Thyroid gland (tissue), 4 donors: ENCODE measurements around the gene DOCK2. TPM values are rescaled to one million over a fixed set of nuclear protein-coding genes. Genes with fewer than 3 reads are reported as not detected.
A peak's percentile ranks its signal among the peaks of the same experiment; 100 is the strongest.

ENCODE experiments used
- DNase-seq, 2 donors: peaks; one replicate each; pipeline ENCODE4 v3.0.0-alpha.2; 2019
- H3K27ac ChIP-seq, 3 donors: fragments of 200-600 bp; sonication (generic); 1 replicate in 2 of 3; 2 replicates in 1 of 3; pipeline ENCODE4 v1.5.1; 2016 to 2019; ENCODE audit warnings: mild to moderate bottlenecking in 1 of 3, moderate library complexity in 1 of 3
- H3K27me3 ChIP-seq: fragments of 200-600 bp; sonication (generic); one replicate; pipeline ENCODE4 v1.5.1; 2019
- H3K36me3 ChIP-seq, 2 donors: fragments of 200-600 bp; sonication (generic); one replicate each; pipeline ENCODE4 v1.5.1; 2016 to 2019
- H3K4me1 ChIP-seq, 2 donors: fragments of 200-600 bp; sonication (generic); one replicate each; pipeline ENCODE4 v1.5.1; 2017 to 2019
- H3K4me3 ChIP-seq, 3 donors: fragments of 200-600 bp; sonication (generic); replicated peaks in 1 of 3; 1 replicate in 2 of 3; 2 replicates in 1 of 3; pipeline ENCODE4 v1.5.1; 2016; ENCODE audit warnings: mild to moderate bottlenecking in 1 of 3
- H3K9me3 ChIP-seq: fragments of 200-600 bp; sonication (generic); one replicate; pipeline ENCODE4 v1.5.1; 2017
- CTCF ChIP-seq, 6 experiments: fragments of 200-600 bp in 3 of 6; fragments of 450-650 bp in 3 of 6; sonication (generic) in 3 of 6; IDR thresholded peaks; one replicate each; pipeline ENCODE4 v1.5.1; 2016 to 2019; ENCODE audit warnings: antibody characterized with exemption in 6 of 6, mild to moderate bottlenecking in 2 of 6, inconsistent platforms in 1 of 6, moderate library complexity in 1 of 6
- POLR2A ChIP-seq, 2 donors: fragments of 450-650 bp; IDR thresholded peaks; one replicate each; pipeline ENCODE4 v1.6.1; 2017; ENCODE audit warnings: antibody characterized with exemption in 2 of 2, mild to moderate bottlenecking in 2 of 2, moderate library complexity in 1 of 2
- WGBS, 2 donors: methylation state at CpG; one replicate each; pipeline ENCODE4 v1.1.5; 2017; 5-methylcytosine and 5-hydroxymethylcytosine counted together
- intact Hi-C: fragments of 100-400 bp; cut with DNase I; formaldehyde crosslinking; loops from one replicate; pipeline ENCODE4 v1.15.1; 2023
- total RNA-seq, 4 donors: library from RNA; depleted of rRNA; stranded (reverse); fragments of >200 nt; gene quantifications; one replicate each; pipeline ENCODE4 v1.2.3, GENCODE V29; 2016

DOCK2 gene
- 10 to 100 TPM in 2 of 4 donors, 1 to 10 TPM in 2; 4.3 to 14.1 (median 8.6) TPM for total RNA-seq

- DNase-seq: peak in 1 of 2 donors; percentile 3
- no peak within 1 kb of the TSS for H3K27ac ChIP-seq
These were observed at the start of gene DOCK2 for GRCh38 chr5:169637085-169637548. DOCK2 (plus strand) TSS chr5:169637275; CDS start chr5:169637327, 52 bp downstream.

GRCh38 chr5:169590602-169591001 lies 46.5 kb upstream of the DOCK2 start:
- DNase-seq: no peak
- Histone ChIP-seq H3K4me1 (no peaks in the 10 kb centered on the region), H3K27me3 (no peaks in the 10 kb centered on the region), H3K4me3 (no peak overlapping the region), H3K36me3 (peaks cover 16 to 17% of the 10 kb centered on the region in 2 donors), H3K27ac (no peak overlapping the region), H3K9me3 (no peaks in the 10 kb centered on the region)
- intact Hi-C loops: no loop called here
- TF ChIP-seq CTCF (IDR thresholded peaks at IDR 0.05): no peak
- no peak for TF ChIP-seq POLR2A (IDR thresholded peaks at IDR 0.05)
- WGBS, 2 donors: 95 to 97% methylated on average over 3 of the region's 3 CpGs

More at GRCh38 chr5:169637085-169637548, at the start of gene DOCK2:
- WGBS, 2 donors: 2 to 4% methylated on average over 21 of the region's 42 CpGs
- no peak for TF ChIP-seq CTCF (IDR thresholded peaks at IDR 0.05)
- no peak for TF ChIP-seq POLR2A (IDR thresholded peaks at IDR 0.05)
- no peaks in the 10 kb centered on the region for H3K36me3 ChIP-seq
- intact Hi-C loops: no loop called here
- no peaks in the 10 kb centered on the region for H3K27me3 ChIP-seq
- H3K9me3 ChIP-seq: no peaks in the 10 kb centered on the region
- peak within 1 kb of the TSS in 1 of 3 donors; percentile 14 for H3K4me3 ChIP-seq
- peaks cover 0 to 3% of the 10 kb centered on the region in 2 donors for H3K4me1 ChIP-seq

GRCh38 chr5:169591636-169592035 lies 45.4 kb upstream of the DOCK2 start:
- 0% methylated on average over 1 of the region's 1 CpG for WGBS, 2 donors
- no peaks in the 10 kb centered on the region for H3K4me1 ChIP-seq
- intact Hi-C loops: no loop called here
- no peaks in the 10 kb centered on the region for H3K9me3 ChIP-seq
- no peaks in the 10 kb centered on the region for H3K27me3 ChIP-seq
- DNase-seq: no peak
- H3K27ac ChIP-seq: no peak overlapping the region
- peaks cover 16 to 17% of the 10 kb centered on the region in 2 donors for H3K36me3 ChIP-seq
- H3K4me3 ChIP-seq: no peak overlapping the region
- TF ChIP-seq CTCF (IDR thresholded peaks at IDR 0.05) (no peak), POLR2A (IDR thresholded peaks at IDR 0.05) (no peak)

- peaks cover 16 to 20% of the 10 kb centered on the region in 2 donors for H3K36me3 ChIP-seq
- no peak for DNase-seq
- intact Hi-C loops: no loop called here
- no peak overlapping the region for H3K4me3 ChIP-seq
- H3K4me1 ChIP-seq: no peaks in the 10 kb centered on the region
- no peaks in the 10 kb centered on the region for H3K9me3 ChIP-seq
- no peak for TF ChIP-seq CTCF (IDR thresholded peaks at IDR 0.05)
- no peak for TF ChIP-seq POLR2A (IDR thresholded peaks at IDR 0.05)
- WGBS, 2 donors: 93 to 96% methylated on average over 6 of the region's 6 CpGs
- H3K27ac ChIP-seq: no peak overlapping the region
- no peaks in the 10 kb centered on the region for H3K27me3 ChIP-seq
These were observed 44.0 kb upstream of the DOCK2 start for GRCh38 chr5:169592937-169593650.

GRCh38 chr5:169595172-169595820 lies 41.8 kb upstream of the DOCK2 start:
- Histone ChIP-seq H3K4me3 (no peak overlapping the region), H3K9me3 (no peaks in the 10 kb centered on the region), H3K36me3 (peaks cover 12 to 20% of the 10 kb centered on the region in 2 donors), H3K4me1 (no peaks in the 10 kb centered on the region), H3K27ac (no peak overlapping the region), H3K27me3 (no peaks in the 10 kb centered on the region)
- TF ChIP-seq POLR2A (IDR thresholded peaks at IDR 0.05): no peak
- no peak for TF ChIP-seq CTCF (IDR thresholded peaks at IDR 0.05)
- DNase-seq: no peak
- WGBS, 2 donors: 87 to 89% methylated on average over 1 of the region's 1 CpG
- intact Hi-C loops: no loop called here
